Measurements from ENCODE around the gene GAB1. TPM values are rescaled to one million over a fixed set of nuclear protein-coding genes. Genes with fewer than 3 reads are reported as not detected.
"Not testable (repeated sequence)": the region's sequence is repeated elsewhere in the genome, so short reads cannot be mapped to it uniquely, and the experiment has no call there.

GAB1 gene
- total RNA-seq, 3 donors from 2014 or later, result 0.30 to 0.95 (median 0.61) TPM

GRCh38 chr4:143346206-143346605 lies 9.5 kb downstream of the GAB1 start:
- DNase-seq (no peak), ATAC-seq (no peak)
- H3K36me3 Mint-ChIP-seq (ENCODE audit: insufficient read depth), result no peaks in the 10 kb centered on the region
- no peak overlapping the region for H3K4me3 Mint-ChIP-seq
- H3K9me3 Mint-ChIP-seq, result no peaks in the 10 kb centered on the region
- H3K4me1 Mint-ChIP-seq (ENCODE audit: low read depth), result no peaks in the 10 kb centered on the region
- H3K27me3 Mint-ChIP-seq (ENCODE audit: low read depth), result peaks cover 23% of the 10 kb centered on the region

GRCh38 chr4:143347484-143348111 lies 10.9 kb downstream of the GAB1 start:
- ATAC-seq (no peak), DNase-seq (no peak)
- no peaks in the 10 kb centered on the region for H3K4me1 Mint-ChIP-seq (ENCODE audit: low read depth)
- peaks cover 23% of the 10 kb centered on the region for H3K27me3 Mint-ChIP-seq (ENCODE audit: low read depth)
- no peaks in the 10 kb centered on the region for H3K36me3 Mint-ChIP-seq (ENCODE audit: insufficient read depth)
- no peaks in the 10 kb centered on the region for H3K9me3 Mint-ChIP-seq
- no peak overlapping the region for H3K4me3 Mint-ChIP-seq

GRCh38 chr4:143348233-143349077 lies 11.8 kb downstream of the GAB1 start:
- H3K4me3 Mint-ChIP-seq, result no peak overlapping the region
- no peak for DNase-seq
- ATAC-seq, result no peak
- peaks cover 21% of the 10 kb centered on the region for H3K27me3 Mint-ChIP-seq (ENCODE audit: low read depth)
- no peaks in the 10 kb centered on the region for H3K9me3 Mint-ChIP-seq
- no peaks in the 10 kb centered on the region for H3K4me1 Mint-ChIP-seq (ENCODE audit: low read depth)
- no peaks in the 10 kb centered on the region for H3K36me3 Mint-ChIP-seq (ENCODE audit: insufficient read depth)

- H3K4me3 Mint-ChIP-seq, result not testable (repeated sequence)
Observed at GRCh38 chr4:143349858-143350527, 13.3 kb downstream of the GAB1 start.

GRCh38 chr4:143351149-143351691 lies 14.5 kb downstream of the GAB1 start:
- H3K27me3 Mint-ChIP-seq (ENCODE audit: low read depth), result peaks cover 13% of the 10 kb centered on the region
- no peaks in the 10 kb centered on the region for H3K4me1 Mint-ChIP-seq (ENCODE audit: low read depth)
- ATAC-seq, result no peak
- no peaks in the 10 kb centered on the region for H3K9me3 Mint-ChIP-seq
- no peak for DNase-seq
- H3K4me3 Mint-ChIP-seq, result no peak overlapping the region
- no peaks in the 10 kb centered on the region for H3K36me3 Mint-ChIP-seq (ENCODE audit: insufficient read depth)

More at GRCh38 chr4:143349858-143350527, 13.3 kb downstream of the GAB1 start:
- H3K4me1 Mint-ChIP-seq (ENCODE audit: low read depth); H3K9me3 Mint-ChIP-seq; DNase-seq; ATAC-seq; H3K36me3 Mint-ChIP-seq (ENCODE audit: insufficient read depth): not testable (repeated sequence)
- H3K27me3 Mint-ChIP-seq (ENCODE audit: low read depth), result peaks cover 17% of the 10 kb centered on the region

- Mint-ChIP-seq H3K27me3 (ENCODE audit: low read depth) (peaks cover 12% of the 10 kb centered on the region), H3K4me1 (ENCODE audit: low read depth) (no peaks in the 10 kb centered on the region), H3K4me3 (no peak overlapping the region), H3K36me3 (ENCODE audit: insufficient read depth) (no peaks in the 10 kb centered on the region), H3K9me3 (no peaks in the 10 kb centered on the region)
- DNase-seq, result no peak
- ATAC-seq, result no peak
Observed at GRCh38 chr4:143351774-143352451, 15.2 kb downstream of the GAB1 start.

GRCh38 chr4:143352720-143353119 lies 16.0 kb downstream of the GAB1 start:
- H3K9me3 Mint-ChIP-seq, result no peaks in the 10 kb centered on the region
- no peak overlapping the region for H3K4me3 Mint-ChIP-seq
- no peaks in the 10 kb centered on the region for H3K4me1 Mint-ChIP-seq (ENCODE audit: low read depth)
- H3K27me3 Mint-ChIP-seq (ENCODE audit: low read depth), result peaks cover 12% of the 10 kb centered on the region
- no peak for DNase-seq
- no peak for ATAC-seq
- no peaks in the 10 kb centered on the region for H3K36me3 Mint-ChIP-seq (ENCODE audit: insufficient read depth)

GRCh38 chr4:143353797-143354196 lies 17.1 kb downstream of the GAB1 start:
- Mint-ChIP-seq H3K36me3 (ENCODE audit: insufficient read depth) (no peaks in the 10 kb centered on the region), H3K4me1 (ENCODE audit: low read depth) (peaks cover 5% of the 10 kb centered on the region), H3K9me3 (no peaks in the 10 kb centered on the region), H3K27me3 (ENCODE audit: low read depth) (peaks cover 7% of the 10 kb centered on the region), H3K4me3 (no peak overlapping the region)
- ATAC-seq, result no peak
- DNase-seq, result no peak

- Mint-ChIP-seq H3K4me1 (ENCODE audit: low read depth) (peaks cover 17% of the 10 kb centered on the region), H3K9me3 (no peaks in the 10 kb centered on the region), H3K27me3 (ENCODE audit: low read depth) (peaks cover 3% of the 10 kb centered on the region), H3K36me3 (ENCODE audit: insufficient read depth) (no peaks in the 10 kb centered on the region), H3K4me3 (no peak overlapping the region)
- ATAC-seq (no peak), DNase-seq (no peak)
Observed at GRCh38 chr4:143354990-143355389, 18.3 kb downstream of the GAB1 start.

- Mint-ChIP-seq H3K9me3 (no peaks in the 10 kb centered on the region), H3K4me3 (no peak overlapping the region), H3K36me3 (ENCODE audit: insufficient read depth) (no peaks in the 10 kb centered on the region), H3K4me1 (ENCODE audit: low read depth) (peaks cover 19% of the 10 kb centered on the region), H3K27me3 (ENCODE audit: low read depth) (peaks cover 3% of the 10 kb centered on the region)
- no peak for DNase-seq
- ATAC-seq, result no peak
Observed at GRCh38 chr4:143355540-143356217, 19.0 kb downstream of the GAB1 start.

GRCh38 chr4:143356493-143356892 lies 19.8 kb downstream of the GAB1 start:
- Mint-ChIP-seq H3K4me1 (ENCODE audit: low read depth) (peaks cover 19% of the 10 kb centered on the region), H3K4me3 (no peak overlapping the region), H3K27me3 (ENCODE audit: low read depth) (peaks cover 3% of the 10 kb centered on the region), H3K9me3 (no peaks in the 10 kb centered on the region), H3K36me3 (ENCODE audit: insufficient read depth) (no peaks in the 10 kb centered on the region)
- ATAC-seq (no peak), DNase-seq (no peak)

GRCh38 chr4:143357161-143357845 lies 20.6 kb downstream of the GAB1 start:
- Mint-ChIP-seq H3K36me3 (ENCODE audit: insufficient read depth) (no peaks in the 10 kb centered on the region), H3K4me3 (no peak overlapping the region), H3K27me3 (ENCODE audit: low read depth) (peaks cover 3% of the 10 kb centered on the region), H3K4me1 (ENCODE audit: low read depth) (peaks cover 19% of the 10 kb centered on the region), H3K9me3 (no peaks in the 10 kb centered on the region)
- ATAC-seq, result no peak
- no peak for DNase-seq

- Mint-ChIP-seq H3K9me3 (no peaks in the 10 kb centered on the region), H3K27me3 (ENCODE audit: low read depth) (no peaks in the 10 kb centered on the region), H3K36me3 (ENCODE audit: insufficient read depth) (no peaks in the 10 kb centered on the region), H3K4me3 (no peak overlapping the region), H3K4me1 (ENCODE audit: low read depth) (peaks cover 19% of the 10 kb centered on the region)
- ATAC-seq (no peak), DNase-seq (no peak)
Observed at GRCh38 chr4:143358419-143358818, 21.7 kb downstream of the GAB1 start.
